Hepatic stellate cell (primary cell): ENCODE measurements around the gene COL24A1.
A peak's percentile ranks its signal among the peaks of the same experiment; 100 is the strongest.
"Not testable (repeated sequence)": the region's sequence is repeated elsewhere in the genome, so short reads cannot be mapped to it uniquely, and the experiment has no call there.

Source experiments
- DNase-seq: peaks from one replicate; pipeline ENCODE4 v3.0.0; 2011; ENCODE audit warnings: low spot score

Gene COL24A1

GRCh38 chr1:86072474-86072873 lies 84.1 kb downstream of the COL24A1 start:
- not testable (repeated sequence) for DNase-seq

- not testable (repeated sequence) for DNase-seq
Measured at GRCh38 chr1:86071870-86072269, 84.7 kb downstream of the COL24A1 start.

GRCh38 chr1:86069757-86070145 lies 86.8 kb downstream of the COL24A1 start:
- DNase-seq = no peak

GRCh38 chr1:86068841-86069756 lies 87.5 kb downstream of the COL24A1 start:
- DNase-seq = no peak

- DNase-seq = peak; percentile 14
Measured at GRCh38 chr1:86068271-86068721, 88.3 kb downstream of the COL24A1 start.

GRCh38 chr1:86067626-86068025 lies 88.9 kb downstream of the COL24A1 start:
- no peak for DNase-seq

GRCh38 chr1:86064899-86065298 lies 91.7 kb downstream of the COL24A1 start:
- no peak for DNase-seq

GRCh38 chr1:86063721-86064120 lies 92.9 kb downstream of the COL24A1 start:
- no peak for DNase-seq

- no peak for DNase-seq
Measured at GRCh38 chr1:86062453-86062852, 94.1 kb downstream of the COL24A1 start.

GRCh38 chr1:86061551-86061990 lies 95.0 kb downstream of the COL24A1 start:
- DNase-seq = peak; percentile 3

- DNase-seq = no peak
Measured at GRCh38 chr1:86054396-86054795, 102.2 kb downstream of the COL24A1 start.

GRCh38 chr1:86052948-86053698 lies 103.4 kb downstream of the COL24A1 start:
- no peak for DNase-seq

- DNase-seq = no peak
Measured at GRCh38 chr1:86035101-86035500, 121.5 kb downstream of the COL24A1 start.

- DNase-seq = no peak
Measured at GRCh38 chr1:86030180-86030579, 126.4 kb downstream of the COL24A1 start.

- DNase-seq = peak; percentile 2
Measured at GRCh38 chr1:86018283-86018923, 138.2 kb downstream of the COL24A1 start.

- DNase-seq = no peak
Measured at GRCh38 chr1:86016076-86016759, 140.4 kb downstream of the COL24A1 start.

GRCh38 chr1:86015375-86015774 lies 141.2 kb downstream of the COL24A1 start:
- DNase-seq = no peak

- DNase-seq = no peak
Measured at GRCh38 chr1:86000601-86001000, 156.0 kb downstream of the COL24A1 start.

GRCh38 chr1:85998105-85998855 lies 158.3 kb downstream of the COL24A1 start:
- DNase-seq = no peak

GRCh38 chr1:85992791-85993190 lies 163.8 kb downstream of the COL24A1 start:
- DNase-seq = peak; percentile 7

GRCh38 chr1:85991261-85991660 lies 165.3 kb downstream of the COL24A1 start:
- no peak for DNase-seq
